HepG2 (cell line): ENCODE results near the gene LMAN2L. TPM values are rescaled to one million over a fixed set of nuclear protein-coding genes. Genes with fewer than 3 reads are reported as not detected.

ENCODE experiments used
- ATAC-seq: fragments of 200-7000 bp; cut with Tn5 transposase; 3 replicates; pipeline ENCODE4 v1.9.1; 2020; ENCODE audit warnings: mild to moderate bottlenecking, moderate library complexity
- BruUV-seq: library from RNA; stranded (reverse); fragments of 400-500 nt; replicated peaks from 2 replicates; lab custom pipeline; 2021; lab: Mats Ljungman, UMichigan
- CTCF ChIA-PET: fragments of 300-600 bp; formaldehyde crosslinking; extraction: SDS; loops from one replicate; lab custom pipeline; 2021; ENCODE audit warnings: low total read pairs, inconsistent platforms, low intra/inter-chr PET ratio; lab: Yijun Ruan, JAX
- POLR2A ChIA-PET: fragments of 350-600 bp; sonication (Branson Sonifier 250); formaldehyde crosslinking; loops from one replicate; lab custom pipeline; 2020; ENCODE audit warnings: antibody characterized with exemption, inconsistent platforms; lab: Yijun Ruan, JAX
- DNase-seq: peaks from one replicate; pipeline ENCODE4 v3.0.0-alpha.2; 2015; ENCODE audit warnings: low spot score
- FAIRE-seq: peaks from 3 replicates; lab custom pipeline; 2011; peaks lifted over from hg19 to GRCh38; lab: Jason Lieb, UNC
- H2AFZ ChIP-seq: one replicate; pipeline ENCODE4 v1.6.1; 2011; ENCODE audit warnings: low read length, inconsistent platforms
- H3K27ac ChIP-seq: fragments of 300-600 bp; 3 replicates; pipeline ENCODE4 v1.8.0; 2011; ENCODE audit warnings: mixed run types, mild to moderate bottlenecking, mixed read lengths, low read length, inconsistent platforms; ENCODE audit not compliant: insufficient read depth; ENCODE audit errors: extremely low read length
- H3K27me3 ChIP-seq, 2 experiments: fragments of 200-600 bp in 1 of 2; 2 replicates in 1 of 2; 3 replicates in 1 of 2; pipeline versions ENCODE4 v1.6.0 to v1.8.0; 2011; ENCODE audit warnings: low read length in 2 of 2, mild to moderate bottlenecking in 2 of 2, moderate library complexity in 2 of 2, inconsistent platforms in 1 of 2; ENCODE audit not compliant: insufficient read depth in 2 of 2, control insufficient read depth in 1 of 2
- H3K36me3 ChIP-seq, 2 experiments: fragments of 200-600 bp in 1 of 2; replicated peaks in 1 of 2; 2 replicates in 1 of 2; 3 replicates in 1 of 2; pipeline versions ENCODE4 v1.5.1 to v1.8.0; 2011; ENCODE audit warnings: low read length in 2 of 2, inconsistent platforms in 1 of 2; ENCODE audit not compliant: insufficient read depth in 2 of 2, control insufficient read depth in 1 of 2
- H3K4me1 ChIP-seq: 2 replicates; pipeline ENCODE4 v1.5.1; 2012; ENCODE audit warnings: low read length, inconsistent platforms; ENCODE audit not compliant: insufficient read depth
- H3K4me2 ChIP-seq: 2 replicates; pipeline ENCODE4 v1.6.0; 2011; ENCODE audit warnings: low read depth, low read length, inconsistent platforms
- H3K4me3 ChIP-seq, 3 experiments: fragments of 200-600 bp in 1 of 3; sonication (generic), shearing (Covaris generic) in 1 of 3; replicated peaks in 1 of 3; 2 replicates each; pipeline ENCODE4 v1.5.1; 2011 to 2016; ENCODE audit warnings: low read length in 3 of 3, inconsistent platforms in 2 of 3, low read depth in 2 of 3, mild to moderate bottlenecking in 2 of 3, control low read depth in 1 of 3, mixed read lengths in 1 of 3; ENCODE audit not compliant: insufficient read depth in 1 of 3
- H3K79me2 ChIP-seq: one replicate; pipeline ENCODE4 v1.6.1; 2011; ENCODE audit warnings: low read length, inconsistent platforms; ENCODE audit not compliant: insufficient read depth
- H3K9ac ChIP-seq: 2 replicates; pipeline ENCODE4 v1.6.0; 2011; ENCODE audit warnings: mild to moderate bottlenecking, low read depth, low read length, inconsistent platforms; ENCODE audit not compliant: insufficient read depth
- H3K9me3 ChIP-seq: 2 replicates; pipeline ENCODE4 v1.5.1; 2012; ENCODE audit warnings: mild to moderate bottlenecking, low read length
- H4K20me1 ChIP-seq: 2 replicates; pipeline ENCODE4 v1.6.0; 2011; ENCODE audit warnings: inconsistent platforms, mild to moderate bottlenecking, low read length, moderate library complexity; ENCODE audit not compliant: insufficient read depth
- CAMTA2 ChIP-seq: sonication (generic); formaldehyde crosslinking; IDR thresholded peaks from 2 replicates; pipeline ENCODE4 v1.4.0; 2020; ENCODE audit warnings: mild to moderate bottlenecking, missing genetic modification reagents, borderline replicate concordance
- CBX2 ChIP-seq, 2 experiments: fragments of 200-600 bp in 1 of 2; sonication (generic); formaldehyde crosslinking in 1 of 2; IDR thresholded peaks; 2 replicates each; pipeline versions ENCODE4 v1.7.0 to v1.8.1; 2018 to 2022; ENCODE audit warnings: low read depth in 2 of 2, low read length in 1 of 2, mild to moderate bottlenecking in 1 of 2, missing genetic modification reagents in 1 of 2
- FOXA1 ChIP-seq, 2 experiments: fragments of 450-650 bp in 1 of 2; sonication (generic) in 1 of 2; formaldehyde crosslinking in 1 of 2; IDR thresholded peaks; 2 replicates each; pipeline versions ENCODE4 v1.4.0 to v1.6.1; 2016 to 2020; ENCODE audit warnings: missing genetic modification reagents in 1 of 2
- GABPA ChIP-seq, 2 experiments: IDR thresholded peaks; 2 replicates each; pipeline ENCODE4 v1.6.1; 2011 to 2016; ENCODE audit warnings: low read depth in 2 of 2, low read length in 1 of 2, missing biosample characterization in 1 of 2, missing genetic modification characterization in 1 of 2
- HNF4A ChIP-seq: sonication (generic); formaldehyde crosslinking; IDR thresholded peaks from 2 replicates; pipeline ENCODE4 v1.4.0; 2020; ENCODE audit warnings: missing genetic modification reagents
- KDM1A ChIP-seq: IDR thresholded peaks from 2 replicates; pipeline ENCODE4 v1.6.1; 2016; ENCODE audit warnings: missing compliant biosample characterization
- MTA1 ChIP-seq: sonication (generic); formaldehyde crosslinking; IDR thresholded peaks from 2 replicates; pipeline ENCODE4 v1.4.0; 2020; ENCODE audit warnings: missing genetic modification reagents, mild to moderate bottlenecking, borderline replicate concordance
- MXD4 ChIP-seq: IDR thresholded peaks from 2 replicates; pipeline ENCODE4 v1.6.1; 2016; ENCODE audit warnings: mild to moderate bottlenecking, missing biosample characterization, missing genetic modification reagents
- NFE2 ChIP-seq: sonication (generic); formaldehyde crosslinking; IDR thresholded peaks from 2 replicates; pipeline ENCODE4 v1.4.0; 2020; ENCODE audit warnings: missing genetic modification reagents
- PAXIP1 ChIP-seq: sonication (generic); formaldehyde crosslinking; conservative IDR thresholded peaks from 2 replicates; pipeline ENCODE4 v1.4.0; 2020; ENCODE audit warnings: mild to moderate bottlenecking, missing genetic modification reagents, moderate library complexity
- POLR2AphosphoS2 ChIP-seq: IDR thresholded peaks from 2 replicates; pipeline ENCODE4 v1.6.1; 2011; ENCODE audit warnings: low read depth, low read length, improper control_type of control experiment
- PRMT3 ChIP-seq: sonication (generic); formaldehyde crosslinking; IDR thresholded peaks from 2 replicates; pipeline ENCODE4 v1.8.1; 2022; ENCODE audit warnings: low read depth, mild to moderate bottlenecking, moderate library complexity, missing genetic modification reagents, borderline replicate concordance
- SUZ12 ChIP-seq: fragments of 150-350 bp; IDR thresholded peaks from 2 replicates; pipeline ENCODE4 v1.6.1; 2014; ENCODE audit warnings: low read depth, low read length
- TEAD2 ChIP-seq: sonication (generic); formaldehyde crosslinking; IDR thresholded peaks from 2 replicates; pipeline ENCODE4 v1.9.0; 2021; ENCODE audit warnings: missing genetic modification reagents
- TRIM24 ChIP-seq: sonication (generic); formaldehyde crosslinking; IDR thresholded peaks from 2 replicates; pipeline ENCODE4 v1.8.0; 2022; ENCODE audit warnings: mild to moderate bottlenecking, missing genetic modification reagents
- TSC22D2 ChIP-seq: sonication (generic); formaldehyde crosslinking; IDR thresholded peaks from 2 replicates; pipeline ENCODE4 v1.5.1; 2020; ENCODE audit warnings: missing genetic modification reagents, mild to moderate bottlenecking, borderline replicate concordance
- YY1 ChIP-seq: IDR thresholded peaks from 2 replicates; pipeline ENCODE4 v1.6.1; 2011; ENCODE audit warnings: low read length, low read depth, moderate library complexity, mild to moderate bottlenecking; ENCODE audit not compliant: insufficient read depth, insufficient replicate concordance
- ZBTB1 ChIP-seq: sonication (generic); formaldehyde crosslinking; IDR thresholded peaks from 2 replicates; pipeline ENCODE4 v1.4.0; 2020; ENCODE audit warnings: missing genetic modification reagents, borderline replicate concordance
- ZC3H13 ChIP-seq: sonication (generic); formaldehyde crosslinking; IDR thresholded peaks from 2 replicates; pipeline ENCODE4 v1.8.1; 2023; ENCODE audit warnings: mild to moderate bottlenecking, missing genetic modification reagents, moderate library complexity
- ZNF615 ChIP-seq: sonication (generic); formaldehyde crosslinking; IDR thresholded peaks from 2 replicates; pipeline ENCODE4 v1.5.0; 2020; ENCODE audit warnings: mild to moderate bottlenecking, missing genetic modification reagents, borderline replicate concordance
- ZSCAN30 ChIP-seq: sonication (generic); formaldehyde crosslinking; IDR thresholded peaks from 2 replicates; pipeline ENCODE4 v1.5.0; 2020; ENCODE audit warnings: mild to moderate bottlenecking, missing genetic modification reagents
- whole genome bisulfite sequencing: methylation state at CpG from one replicate; pipeline ENCODE4 v1.1.6; 2017; ENCODE audit warnings: low lambda C conversion rate; 5-methylcytosine and 5-hydroxymethylcytosine counted together
- in situ Hi-C: cut with HindIII; loops from 2 replicates; pipeline ENCODE4 v1.10.0; 2017; ENCODE audit warnings: low pct_unique_long_range_greater_than_20kb; ENCODE audit not compliant: extremely low pct_ligation_motif_present
- intact Hi-C: fragments of 100-400 bp; cut with micrococcal nuclease; formaldehyde crosslinking; loops from one replicate; pipeline ENCODE4 v1.10.0; 2022; ENCODE audit not compliant: unreplicated experiment
- polyA plus RNA-seq, 8 experiments: library from polyadenylated mRNA; depleted of rRNA in 3 of 8; stranded (reverse) in 7 of 8; unstranded in 1 of 8; fragments of >200 nt; fragmentation: Illumina TruSeq in 4 of 8; extraction: Trizol in 4 of 8; gene quantifications; 2 replicates each; pipeline versions ENCODE4 v1.2.1 to v1.2.3, GENCODE V29; 2011 to 2016; ENCODE audit warnings: low read depth in 4 of 8, missing spikeins in 1 of 8, mixed read lengths in 1 of 8; ENCODE audit not compliant: insufficient read depth in 1 of 8
- total RNA-seq, 5 experiments: library from RNA; depleted of rRNA; stranded (reverse); fragments of >200 nt; fragmentation: Illumina TruSeq; extraction: Trizol; gene quantifications; 2 replicates each; pipeline ENCODE4 v1.2.3, GENCODE V29; 2016; ENCODE audit warnings: low read depth in 1 of 5

LMAN2L gene
- total and polyA plus RNA-seq, 2 of the 13 experiments (the other 11 are each of a cell fraction or from before 2014, with no cell fraction given): 39.1 to 57.9 TPM

GRCh38 chr2:96680561-96681141 lies 59.2 kb downstream of the LMAN2L start:
- no TSS peak for BruUV-seq
- Histone ChIP-seq H3K79me2 (no peaks in the 10 kb centered on the region), H3K4me3 (no peak overlapping the region), H3K9ac (no peak overlapping the region), H3K4me1 (peaks cover 47% of the 10 kb centered on the region), H3K27me3 (peaks cover 0 to 18% of the 10 kb centered on the region in 2 experiments; a peak in 2 of 5 replicates), H4K20me1 (no peaks in the 10 kb centered on the region), H3K9me3 (no peaks in the 10 kb centered on the region), H3K27ac (no peak overlapping the region), H3K4me2 (peak overlapping the region; percentile 42), H2AFZ (no peak overlapping the region), H3K36me3 (no peaks in the 10 kb centered on the region)
- ATAC-seq: no peak
- intact Hi-C loops (no loop called here), in situ Hi-C loops (no loop called here)
- POLR2A ChIA-PET: no interaction called here
- 3% methylated on average over 5 of the region's 5 CpGs for WGBS
- peak; percentile 75 for FAIRE-seq
- CTCF ChIA-PET: no interaction called here
- peak; percentile 34 for DNase-seq
- TF ChIP-seq CAMTA2 (CRISPR knock-in tag) (no peak), YY1 (no peak), KDM1A (CRISPR knock-in tag) (no peak), NFE2 (no peak), SUZ12 (no peak), ZSCAN30 (no peak), TRIM24 (CRISPR knock-in tag) (no peak), POLR2AphosphoS2 (no peak), TEAD2 (CRISPR knock-in tag) (no peak), ZBTB1 (no peak), ZNF615 (CRISPR knock-in tag) (no peak), ZC3H13 (CRISPR knock-in tag) (no peak), PAXIP1 (peak; percentile 56), FOXA1 (IDR thresholded peaks at IDR 0.05) (peak; percentile 28; the same call in 1 of the 2 replicates), FOXA1 (CRISPR knock-in tag; IDR thresholded peaks at IDR 0.05) (peak; percentile 53; the same call in 1 of the 2 replicates), MTA1 (CRISPR knock-in tag) (no peak), TSC22D2 (CRISPR knock-in tag) (no peak), HNF4A (CRISPR knock-in tag) (peak; percentile 49), CBX2 (IDR thresholded peaks at IDR 0.05; ENCODE audit: low read depth, low read length) (0 out of 2 replicates have a peak, but pooled peaks have one; percentile 30), CBX2 (CRISPR knock-in tag; IDR thresholded peaks at IDR 0.05; ENCODE audit: low read depth) (no peak), MXD4 (CRISPR knock-in tag) (no peak), PRMT3 (no peak), GABPA (IDR thresholded peaks at IDR 0.05; ENCODE audit: low read depth, low read length) (no peak), GABPA (CRISPR knock-in tag; IDR thresholded peaks at IDR 0.05; ENCODE audit: low read depth) (no peak)
